ENCODE results near the gene SLC35F6. TPM values are rescaled to one million over a fixed set of nuclear protein-coding genes. Genes with fewer than 3 reads are reported as not detected.

SLC35F6 gene
- polyA plus RNA-seq, 1 donor from 2014 or later, result 10.8 TPM

GRCh38 chr2:26776195-26776800, 12.2 kb downstream of the SLC35F6 start:
- Histone ChIP-seq H3K27ac (ENCODE audit: low read length) (no peak overlapping the region), H3K9me2 (ENCODE audit: insufficient read depth, low read length) (no peaks in the 10 kb centered on the region), H4K20me1 (ENCODE audit: insufficient read depth) (no peaks in the 10 kb centered on the region), H3K27me3 (ENCODE audit: insufficient read depth, low read depth, low read length) (no peaks in the 10 kb centered on the region), H3K36me3 (ENCODE audit: insufficient read depth, low read length) (no peaks in the 10 kb centered on the region), H3K4me2 (ENCODE audit: low read length) (no peak overlapping the region), H3K79me2 (replicated peaks; ENCODE audit: insufficient read depth, low read length) (no peaks in the 10 kb centered on the region), H3F3A (ENCODE audit: insufficient read depth, low read length, poor library complexity, severe bottlenecking) (no peaks in the 10 kb centered on the region), H3K4me3 (ENCODE audit: low read length) (no peak overlapping the region), H3K9ac (ENCODE audit: low read length) (no peak overlapping the region), H2AFZ (ENCODE audit: low read depth, low read length) (no peak overlapping the region), H3K9me3 (ENCODE audit: low read length) (no peaks in the 10 kb centered on the region)
- no peak for TF ChIP-seq SMC3 (conservative IDR thresholded peaks at IDR 0.05; ENCODE audit: poor library complexity)
- TF ChIP-seq EP300 (conservative IDR thresholded peaks at IDR 0.05; ENCODE audit: poor library complexity, severe bottlenecking), result no peak
- TF ChIP-seq RAD21 (conservative IDR thresholded peaks at IDR 0.05), result no peak
- no peak for TF ChIP-seq POLR2AphosphoS5 (IDR thresholded peaks at IDR 0.05)
- no peak for TF ChIP-seq TAF1 (IDR thresholded peaks at IDR 0.05; ENCODE audit: low read depth)
- TF ChIP-seq REST (IDR thresholded peaks at IDR 0.05; ENCODE audit: borderline replicate concordance), result no peak
- no peak for TF ChIP-seq EZH2 (IDR thresholded peaks at IDR 0.05; ENCODE audit: borderline replicate concordance, insufficient read depth, low read length, poor library complexity, severe bottlenecking)
- no peak for TF ChIP-seq MXI1 (conservative IDR thresholded peaks at IDR 0.05; ENCODE audit: poor library complexity, severe bottlenecking)
- TF ChIP-seq, protein P1, sequence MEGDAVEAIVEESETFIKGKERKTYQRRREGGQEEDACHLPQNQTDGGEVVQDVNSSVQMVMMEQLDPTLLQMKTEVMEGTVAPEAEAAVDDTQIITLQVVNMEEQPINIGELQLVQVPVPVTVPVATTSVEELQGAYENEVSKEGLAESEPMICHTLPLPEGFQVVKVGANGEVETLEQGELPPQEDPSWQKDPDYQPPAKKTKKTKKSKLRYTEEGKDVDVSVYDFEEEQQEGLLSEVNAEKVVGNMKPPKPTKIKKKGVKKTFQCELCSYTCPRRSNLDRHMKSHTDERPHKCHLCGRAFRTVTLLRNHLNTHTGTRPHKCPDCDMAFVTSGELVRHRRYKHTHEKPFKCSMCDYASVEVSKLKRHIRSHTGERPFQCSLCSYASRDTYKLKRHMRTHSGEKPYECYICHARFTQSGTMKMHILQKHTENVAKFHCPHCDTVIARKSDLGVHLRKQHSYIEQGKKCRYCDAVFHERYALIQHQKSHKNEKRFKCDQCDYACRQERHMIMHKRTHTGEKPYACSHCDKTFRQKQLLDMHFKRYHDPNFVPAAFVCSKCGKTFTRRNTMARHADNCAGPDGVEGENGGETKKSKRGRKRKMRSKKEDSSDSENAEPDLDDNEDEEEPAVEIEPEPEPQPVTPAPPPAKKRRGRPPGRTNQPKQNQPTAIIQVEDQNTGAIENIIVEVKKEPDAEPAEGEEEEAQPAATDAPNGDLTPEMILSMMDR (IDR thresholded peaks at IDR 0.05; ENCODE audit: poor library complexity, severe bottlenecking), result no peak

- Histone ChIP-seq H2AFZ (ENCODE audit: low read depth, low read length) (no peak overlapping the region), H3K9me2 (ENCODE audit: insufficient read depth, low read length) (no peaks in the 10 kb centered on the region), H3K27ac (ENCODE audit: low read length) (no peak overlapping the region), H3K4me2 (ENCODE audit: low read length) (no peak overlapping the region), H3K9me3 (ENCODE audit: low read length) (no peaks in the 10 kb centered on the region), H3K79me2 (replicated peaks; ENCODE audit: insufficient read depth, low read length) (no peaks in the 10 kb centered on the region), H3K4me3 (ENCODE audit: low read length) (no peak overlapping the region), H3K36me3 (ENCODE audit: insufficient read depth, low read length) (no peaks in the 10 kb centered on the region), H3F3A (ENCODE audit: insufficient read depth, low read length, poor library complexity, severe bottlenecking) (no peaks in the 10 kb centered on the region), H3K27me3 (ENCODE audit: insufficient read depth, low read depth, low read length) (no peaks in the 10 kb centered on the region), H4K20me1 (ENCODE audit: insufficient read depth) (no peaks in the 10 kb centered on the region), H3K9ac (ENCODE audit: low read length) (no peak overlapping the region)
- TF ChIP-seq POLR2AphosphoS5 (IDR thresholded peaks at IDR 0.05), result no peak
- TF ChIP-seq SMC3 (conservative IDR thresholded peaks at IDR 0.05; ENCODE audit: poor library complexity), result no peak
- no peak for TF ChIP-seq MXI1 (conservative IDR thresholded peaks at IDR 0.05; ENCODE audit: poor library complexity, severe bottlenecking)
- no peak for TF ChIP-seq EZH2 (IDR thresholded peaks at IDR 0.05; ENCODE audit: borderline replicate concordance, insufficient read depth, low read length, poor library complexity, severe bottlenecking)
- TF ChIP-seq REST (IDR thresholded peaks at IDR 0.05; ENCODE audit: borderline replicate concordance), result no peak
- TF ChIP-seq EP300 (conservative IDR thresholded peaks at IDR 0.05; ENCODE audit: poor library complexity, severe bottlenecking), result no peak
- no peak for TF ChIP-seq TAF1 (IDR thresholded peaks at IDR 0.05; ENCODE audit: low read depth)
- no peak for TF ChIP-seq RAD21 (conservative IDR thresholded peaks at IDR 0.05)
- TF ChIP-seq, protein P1 (IDR thresholded peaks at IDR 0.05; ENCODE audit: poor library complexity, severe bottlenecking), result no peak
These were observed 14.0 kb downstream of the SLC35F6 start for GRCh38 chr2:26778098-26778497.
